Natural killer cell (primary cell): ENCODE results near the gene SNURF. TPM values are rescaled to one million over a fixed set of nuclear protein-coding genes. Genes with fewer than 3 reads are reported as not detected.

Experiments used
- ATAC-seq, 3 donors: fragments of 150-1000 bp in 2 of 3; fragments of 200-7000 bp in 1 of 3; cut with Tn5 transposase; 1 replicate in 1 of 3; 2 replicates in 2 of 3; pipeline ENCODE4 v1.10.0; 2021; ENCODE audit warnings: mild to moderate bottlenecking in 2 of 3, moderate library complexity in 2 of 3
- DNase-seq, 2 donors: peaks; one replicate each; pipeline versions ENCODE4 v3.0.0 to v3.0.0-alpha.2; 2013 to 2021; ENCODE audit warnings: mixed read lengths in 1 of 2
- H3K27ac ChIP-seq: one replicate; pipeline ENCODE4 v1.5.1; 2013; ENCODE audit warnings: mild to moderate bottlenecking, low read length
- H3K27me3 ChIP-seq: one replicate; pipeline ENCODE4 v1.6.1; 2013; ENCODE audit warnings: low read length; ENCODE audit not compliant: control insufficient read depth, insufficient read depth
- H3K36me3 ChIP-seq: one replicate; pipeline ENCODE4 v1.6.1; 2013; ENCODE audit warnings: low read length; ENCODE audit not compliant: control insufficient read depth, insufficient read depth
- H3K4me1 ChIP-seq: one replicate; pipeline ENCODE4 v1.6.1; 2013; ENCODE audit warnings: low read length; ENCODE audit not compliant: control insufficient read depth, insufficient read depth
- H3K4me3 ChIP-seq: one replicate; pipeline ENCODE4 v1.5.1; 2013; ENCODE audit warnings: low read length
- H3K9me3 ChIP-seq: one replicate; pipeline ENCODE4 v1.6.1; 2013; ENCODE audit warnings: low read length; ENCODE audit not compliant: control insufficient read depth, insufficient read depth
- H3K27ac Mint-ChIP-seq, 2 donors: one replicate each; pipeline ENCODE4 v1.8.0; 2022; ENCODE audit warnings: mild to moderate bottlenecking in 2 of 2, mixed read lengths in 2 of 2, moderate library complexity in 1 of 2
- H3K27me3 Mint-ChIP-seq, 2 donors: one replicate each; pipeline ENCODE4 v1.8.0; 2022; ENCODE audit warnings: low read depth in 2 of 2, mixed read lengths in 2 of 2
- H3K36me3 Mint-ChIP-seq: one replicate; pipeline ENCODE4 v1.8.0; 2022; ENCODE audit warnings: mixed read lengths
- H3K4me1 Mint-ChIP-seq, 2 donors: one replicate each; pipeline ENCODE4 v1.8.0; 2022; ENCODE audit warnings: mixed read lengths in 2 of 2
- H3K4me3 Mint-ChIP-seq: one replicate; pipeline ENCODE4 v1.8.0; 2022; ENCODE audit warnings: mild to moderate bottlenecking, moderate library complexity, mixed read lengths
- H3K9me3 Mint-ChIP-seq, 2 donors: one replicate each; pipeline ENCODE4 v1.8.0; 2022; ENCODE audit warnings: mixed read lengths in 2 of 2
- CTCF ChIP-seq: fragments of 200-600 bp; IDR thresholded peaks from one replicate; pipeline ENCODE4 v1.8.0; 2022; ENCODE audit warnings: antibody characterized with exemption
- WGBS: methylation state at CpG from one replicate; pipeline ENCODE4 v1.1.7; 2013; ENCODE audit warnings: missing lambda C conversion rate; ENCODE audit not compliant: insufficient coverage; 5-methylcytosine and 5-hydroxymethylcytosine counted together
- intact Hi-C: fragments of 100-400 bp; cut with micrococcal nuclease; formaldehyde crosslinking; loops from one replicate; pipeline ENCODE4 v1.14.2; 2022
- total RNA-seq, 4 donors: library from RNA; stranded (reverse); fragments of 120-200 nt in 1 of 4; gene quantifications; one replicate each; pipeline versions ENCODE4 v1.2.3 to v1.2.4, GENCODE V29; 2013 to 2022

The SNURF gene
- total RNA-seq, 3 donors from 2014 or later (not counting 1 experiment from before 2014, with no cell fraction given) = 15.9 to 20.7 (median 19.6) TPM

DNA sequence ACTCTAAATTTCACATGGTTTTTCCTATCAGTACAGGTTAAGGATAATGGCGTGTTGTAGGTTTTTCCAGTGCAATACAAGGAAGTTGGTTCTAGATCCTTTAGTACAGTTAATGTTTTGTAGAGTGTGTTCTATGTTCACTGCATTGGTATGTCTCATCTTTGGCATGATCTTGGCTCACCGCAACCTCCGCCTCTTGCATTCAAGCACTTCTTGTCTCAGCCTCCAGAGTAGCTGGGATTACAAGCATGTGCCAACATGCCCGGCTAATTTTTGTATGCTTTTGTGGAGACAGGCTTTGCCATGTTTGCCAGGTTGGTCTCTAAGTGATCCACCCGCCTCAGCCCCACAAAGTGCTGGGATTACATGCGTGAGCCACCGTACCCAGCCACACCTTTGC, 30.4 kb downstream of the SNURF start:
- Histone ChIP-seq H3K27ac (no peak overlapping the region), H3K4me3 (no peak overlapping the region), H3K27me3 (no peaks in the 10 kb centered on the region), H3K9me3 (peaks cover 7% of the 10 kb centered on the region), H3K36me3 (peaks cover 15% of the 10 kb centered on the region), H3K4me1 (no peaks in the 10 kb centered on the region)
- ATAC-seq = no peak
- Mint-ChIP-seq H3K4me3 (no peak overlapping the region), H3K27ac (no peak overlapping the region), H3K4me1 (peaks cover 9 to 10% of the 10 kb centered on the region in 2 donors), H3K27me3 (no peaks in the 10 kb centered on the region), H3K36me3 (peaks cover 39% of the 10 kb centered on the region), H3K9me3 (peaks cover 0 to 6% of the 10 kb centered on the region in 2 donors)
- TF ChIP-seq CTCF = no peak
- DNase-seq = no peak
- 97% methylated on average over 7 of the region's 7 CpGs for WGBS
- intact Hi-C loops = no loop called here

DNA sequence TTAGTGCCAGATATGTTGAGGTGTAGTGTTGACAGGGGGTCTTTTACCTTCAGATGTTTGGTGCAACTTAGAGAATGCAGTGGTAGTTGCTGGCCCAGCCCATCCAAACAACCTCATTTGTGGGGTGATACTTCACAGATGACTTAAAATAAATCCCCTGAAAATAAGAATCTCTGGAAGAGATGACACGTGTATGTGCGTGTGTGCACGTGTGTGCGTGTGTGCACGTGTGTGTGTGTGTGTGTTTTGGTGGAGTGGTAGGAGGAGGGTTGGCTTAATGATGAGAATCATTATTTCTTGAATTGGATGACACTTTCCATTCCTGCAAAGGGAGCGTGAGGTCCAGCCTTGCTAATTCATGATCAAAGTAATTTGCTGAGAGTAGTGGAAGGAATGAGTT, 31.9 kb downstream of the SNURF start:
- no peak for ATAC-seq
- Histone ChIP-seq H3K4me1 (no peaks in the 10 kb centered on the region), H3K27me3 (no peaks in the 10 kb centered on the region), H3K36me3 (peaks cover 11% of the 10 kb centered on the region), H3K4me3 (no peak overlapping the region), H3K9me3 (peaks cover 3% of the 10 kb centered on the region), H3K27ac (no peak overlapping the region)
- H3K36me3 Mint-ChIP-seq = peaks cover 35% of the 10 kb centered on the region
- H3K27ac Mint-ChIP-seq = peak overlapping the region in 1 of 2 donors; percentile 48
- H3K4me1 Mint-ChIP-seq = peaks cover 9 to 10% of the 10 kb centered on the region in 2 donors
- peaks cover 0 to 6% of the 10 kb centered on the region in 2 donors for H3K9me3 Mint-ChIP-seq
- WGBS = 90% methylated on average over 6 of the region's 6 CpGs
- H3K4me3 Mint-ChIP-seq = no peak overlapping the region
- intact Hi-C loops = no loop called here
- no peaks in the 10 kb centered on the region for H3K27me3 Mint-ChIP-seq
- DNase-seq = no peak
- no peak for TF ChIP-seq CTCF

Other genes starting within 250 kb of the SNURF start
- gene SNRPN, start within 50 bp of the SNURF start, total RNA-seq = 10 to 100 TPM; 64.1 to 68.8 (median 65.0) TPM